22Rv1 (cell line): Measurements from ENCODE around the gene THEM5.

Experiments used
- H3K27ac ChIP-seq: fragments of 450-650 bp; 2 replicates; pipeline ENCODE4 v1.5.1; 2017
- ZFX ChIP-seq: fragments of 450-650 bp; IDR thresholded peaks from 2 replicates; pipeline ENCODE4 v1.6.1; 2017; ENCODE audit warnings: antibody characterized with exemption, borderline replicate concordance
- TF ChIP-seq, protein P1 (sequence below): fragments of 450-650 bp; IDR thresholded peaks from 2 replicates; pipeline ENCODE4 v1.5.1; 2017; ENCODE audit warnings: mild to moderate bottlenecking

Gene THEM5

DNA sequence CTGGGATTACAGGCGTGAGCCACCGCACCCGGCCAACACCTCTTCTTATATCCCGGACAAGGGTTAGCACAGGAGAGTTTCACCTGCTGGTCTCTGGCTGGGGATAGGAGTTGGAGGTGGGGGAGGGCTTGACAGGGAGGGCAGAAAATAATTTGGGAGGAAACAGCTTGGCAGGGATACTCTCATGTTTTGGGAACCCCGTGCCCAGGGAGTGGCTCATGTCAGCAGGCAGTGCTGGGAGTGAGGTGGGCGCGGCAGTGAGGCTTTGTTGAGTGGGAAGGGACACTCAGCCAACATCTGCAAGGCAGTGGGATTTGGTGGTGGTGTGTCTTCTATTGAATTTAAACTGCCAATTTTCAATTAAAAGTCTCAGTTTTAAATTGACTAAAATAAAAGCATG lies 1.1 kb upstream of the THEM5 start:
- TF ChIP-seq ZFX = no peak
- TF ChIP-seq, protein P1, sequence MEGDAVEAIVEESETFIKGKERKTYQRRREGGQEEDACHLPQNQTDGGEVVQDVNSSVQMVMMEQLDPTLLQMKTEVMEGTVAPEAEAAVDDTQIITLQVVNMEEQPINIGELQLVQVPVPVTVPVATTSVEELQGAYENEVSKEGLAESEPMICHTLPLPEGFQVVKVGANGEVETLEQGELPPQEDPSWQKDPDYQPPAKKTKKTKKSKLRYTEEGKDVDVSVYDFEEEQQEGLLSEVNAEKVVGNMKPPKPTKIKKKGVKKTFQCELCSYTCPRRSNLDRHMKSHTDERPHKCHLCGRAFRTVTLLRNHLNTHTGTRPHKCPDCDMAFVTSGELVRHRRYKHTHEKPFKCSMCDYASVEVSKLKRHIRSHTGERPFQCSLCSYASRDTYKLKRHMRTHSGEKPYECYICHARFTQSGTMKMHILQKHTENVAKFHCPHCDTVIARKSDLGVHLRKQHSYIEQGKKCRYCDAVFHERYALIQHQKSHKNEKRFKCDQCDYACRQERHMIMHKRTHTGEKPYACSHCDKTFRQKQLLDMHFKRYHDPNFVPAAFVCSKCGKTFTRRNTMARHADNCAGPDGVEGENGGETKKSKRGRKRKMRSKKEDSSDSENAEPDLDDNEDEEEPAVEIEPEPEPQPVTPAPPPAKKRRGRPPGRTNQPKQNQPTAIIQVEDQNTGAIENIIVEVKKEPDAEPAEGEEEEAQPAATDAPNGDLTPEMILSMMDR = no peak
- H3K27ac ChIP-seq = no peak overlapping the region

DNA sequence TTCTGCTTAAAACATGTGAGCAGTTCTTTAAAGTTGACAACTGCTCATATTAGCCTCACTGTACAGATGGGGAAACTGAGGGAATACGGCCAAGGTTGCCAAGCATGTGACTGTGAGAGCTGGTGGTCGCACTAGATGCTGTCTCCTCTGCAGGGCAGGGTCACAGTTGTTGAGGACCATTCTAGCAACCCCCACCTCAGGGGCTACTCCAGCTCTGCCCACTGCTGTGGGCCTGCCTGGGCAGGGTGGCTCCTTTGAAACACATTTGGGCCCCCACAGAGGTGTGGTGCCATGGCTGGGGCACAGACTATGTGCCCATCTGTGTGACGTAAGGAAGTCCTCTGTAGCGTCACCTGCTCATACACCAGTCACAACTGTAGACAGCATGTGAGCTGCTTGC lies 779 bp downstream of the THEM5 start:
- TF ChIP-seq, protein P1 = no peak
- TF ChIP-seq ZFX = no peak

DNA sequence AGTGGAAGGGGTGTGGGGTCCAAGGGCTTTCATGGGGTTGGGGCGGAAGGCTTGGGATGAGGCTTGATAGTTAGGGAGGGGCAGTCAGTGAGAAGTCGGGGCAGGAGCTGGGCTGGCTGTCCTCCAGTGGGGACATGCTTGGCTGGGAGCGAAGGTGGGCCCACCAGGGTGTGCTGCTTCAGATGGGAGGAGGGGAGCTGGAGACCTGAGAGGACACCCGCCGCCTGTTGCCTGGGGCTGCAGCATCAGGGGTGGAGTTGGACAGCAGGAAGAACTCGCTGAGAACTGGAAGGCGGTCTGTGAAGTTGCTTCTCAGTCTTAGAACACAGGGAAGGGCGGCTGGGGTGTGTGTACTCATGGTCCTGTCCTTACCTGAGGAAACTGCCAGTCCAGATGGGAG lies 1.6 kb downstream of the THEM5 start:
- TF ChIP-seq, protein P1 = no peak
- no peak for TF ChIP-seq ZFX
- no peak overlapping the region for H3K27ac ChIP-seq

More for the DNA sequence above, 779 bp downstream of the THEM5 start:
- no peak overlapping the region for H3K27ac ChIP-seq

DNA sequence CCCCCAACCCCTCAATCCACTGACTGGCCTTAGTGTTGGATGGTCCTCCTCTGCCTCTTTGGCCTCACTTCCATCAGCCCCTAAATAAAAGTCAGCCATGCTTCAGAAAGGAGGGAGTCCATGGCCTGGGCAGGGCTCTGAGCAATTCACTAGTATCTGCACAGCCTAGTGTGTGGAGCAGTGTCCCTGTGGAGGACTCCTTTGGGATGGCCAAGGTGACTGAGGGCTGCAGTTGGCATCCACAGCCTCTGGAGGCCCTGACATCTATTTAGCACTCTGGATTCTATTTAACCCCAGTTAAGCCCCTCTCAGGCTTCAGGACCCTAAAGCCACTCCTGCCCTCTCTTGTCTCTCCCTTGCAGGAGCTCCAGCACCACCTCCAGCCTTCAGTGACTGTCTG lies 3.6 kb downstream of the THEM5 start:
- TF ChIP-seq, protein P1 = no peak
- no peak for TF ChIP-seq ZFX
- no peak overlapping the region for H3K27ac ChIP-seq

DNA sequence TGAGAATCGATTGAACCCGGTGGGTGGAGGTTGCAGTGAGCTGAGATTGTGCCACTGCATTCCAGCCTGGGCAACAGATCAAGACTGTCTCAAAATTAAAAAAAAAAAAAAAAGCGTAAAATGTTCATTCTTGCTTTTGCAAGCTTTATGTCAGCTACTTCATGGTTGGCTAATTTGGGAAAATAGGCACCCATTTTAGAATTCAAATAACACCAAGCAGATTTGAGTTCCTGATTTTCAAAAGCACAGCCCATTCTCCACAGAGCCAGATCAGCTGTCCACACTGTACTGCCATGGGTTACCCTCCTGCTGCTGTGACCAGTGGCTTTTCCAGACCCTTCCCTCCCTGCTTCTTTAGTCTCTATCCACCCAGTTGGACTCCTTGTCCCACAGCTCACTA lies 4.4 kb downstream of the THEM5 start:
- H3K27ac ChIP-seq = no peak overlapping the region
- TF ChIP-seq, protein P1 = no peak
- TF ChIP-seq ZFX = no peak

DNA sequence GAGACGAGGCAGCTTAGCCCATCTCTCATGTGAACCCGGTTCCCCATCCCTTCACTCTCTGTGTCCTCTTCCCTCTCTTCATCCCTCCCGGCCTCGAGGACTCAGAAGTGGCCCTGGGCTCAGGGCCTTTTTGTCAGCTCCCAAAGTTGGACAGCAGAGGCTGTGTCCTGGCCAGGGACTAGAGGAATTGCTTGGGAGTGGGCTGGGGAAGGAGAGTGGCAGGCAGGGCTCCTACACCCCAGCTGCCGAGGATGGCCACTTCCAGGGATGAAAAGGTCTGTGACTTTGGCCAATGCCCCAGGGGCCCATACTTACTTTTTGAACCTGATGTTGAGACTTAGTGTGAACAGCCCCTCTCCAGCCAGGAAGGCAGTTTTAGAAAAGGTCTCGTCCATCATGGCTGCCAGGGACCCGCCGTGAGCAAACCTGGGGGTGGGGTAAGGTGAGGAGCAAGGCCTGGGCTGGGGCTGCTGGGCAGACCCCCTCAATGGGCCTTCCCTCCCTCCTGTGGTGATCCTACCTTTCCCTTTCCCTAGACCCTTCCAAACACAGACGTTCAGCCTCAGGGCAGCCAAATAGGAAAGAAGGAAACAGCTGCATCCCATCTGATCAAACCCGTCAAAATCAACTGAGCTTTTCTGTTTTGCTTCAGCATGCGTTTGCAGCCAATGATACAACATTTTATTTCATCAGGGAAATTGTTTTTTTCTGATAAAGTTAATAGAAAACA lies 5.5 kb downstream of the THEM5 start:
- H3K27ac ChIP-seq = no peak overlapping the region
- TF ChIP-seq, protein P1 = no peak
- TF ChIP-seq ZFX = no peak

DNA sequence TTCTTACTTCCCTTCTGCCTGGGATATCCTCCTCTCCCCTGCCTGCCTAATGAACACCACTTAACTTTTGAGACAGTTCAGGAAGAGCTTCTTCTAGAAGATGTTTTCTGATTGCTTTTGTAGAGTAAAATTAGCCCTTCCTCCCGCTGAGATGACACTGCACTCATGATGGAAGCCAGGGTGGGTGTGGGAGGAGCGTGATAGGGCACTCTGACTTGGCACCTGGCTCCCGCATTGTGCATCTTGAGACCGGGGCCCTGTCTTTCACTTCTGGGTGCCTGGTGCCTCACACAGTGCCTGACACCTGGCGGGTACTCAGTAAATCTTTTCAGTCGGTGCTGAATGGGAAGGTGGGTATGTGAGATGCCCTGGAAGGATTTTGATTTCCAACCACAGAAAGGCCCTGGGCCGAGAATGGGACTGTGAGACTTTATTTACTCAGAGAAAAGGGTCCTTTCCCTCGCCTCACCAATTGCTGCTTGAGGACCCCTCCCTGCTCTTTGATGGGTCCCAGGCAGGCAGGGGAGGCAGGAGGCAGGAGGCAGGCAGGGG lies 6.8 kb downstream of the THEM5 start:
- no peak overlapping the region for H3K27ac ChIP-seq
- no peak for TF ChIP-seq ZFX
- TF ChIP-seq, protein P1 = no peak
